Prostate gland (tissue), 2 donors: ENCODE measurements around the gene TMEM235. TPM values are rescaled to one million over a fixed set of nuclear protein-coding genes. Genes with fewer than 3 reads are reported as not detected.

Experiments
- DNase-seq: peaks from one replicate; pipeline ENCODE4 v3.0.0-alpha.2; 2019; ENCODE audit warnings: low spot score
- H3K27ac ChIP-seq, 2 donors: fragments of 200-600 bp; sonication (generic); 2 replicates each; pipeline ENCODE4 v1.5.1; 2017 to 2019
- H3K27me3 ChIP-seq: fragments of 200-600 bp; sonication (generic); replicated peaks from 2 replicates; pipeline ENCODE4 v1.5.1; 2019; ENCODE audit not compliant: insufficient read depth
- H3K36me3 ChIP-seq, 2 donors: fragments of 200-600 bp; sonication (generic); 1 replicate in 1 of 2; 2 replicates in 1 of 2; pipeline versions ENCODE4 v1.5.1 to v1.8.1; 2017 to 2019
- H3K4me1 ChIP-seq: fragments of 200-600 bp; sonication (generic); replicated peaks from 2 replicates; pipeline ENCODE4 v1.5.1; 2019
- H3K4me3 ChIP-seq, 2 donors: fragments of 200-600 bp; sonication (generic); 2 replicates each; pipeline ENCODE4 v1.5.1; 2017 to 2019
- H3K9me3 ChIP-seq: fragments of 200-600 bp; sonication (generic); 2 replicates; pipeline ENCODE4 v1.5.1; 2017
- CTCF ChIP-seq, 4 experiments: fragments of 200-600 bp in 2 of 4; fragments of 450-650 bp in 2 of 4; sonication (generic) in 2 of 4; IDR thresholded peaks; 1 replicate in 3 of 4; 2 replicates in 1 of 4; pipeline ENCODE4 v1.5.1; 2016 to 2019; ENCODE audit warnings: antibody characterized with exemption in 4 of 4, mild to moderate bottlenecking in 2 of 4, moderate library complexity in 2 of 4
- POLR2A ChIP-seq: fragments of 450-650 bp; IDR thresholded peaks from one replicate; pipeline ENCODE4 v1.6.1; 2016; ENCODE audit warnings: antibody characterized with exemption, mild to moderate bottlenecking
- POLR2AphosphoS5 ChIP-seq: sonication (generic); formaldehyde crosslinking; IDR thresholded peaks from one replicate; pipeline ENCODE4 v1.6.1; 2017; ENCODE audit warnings: antibody characterized with exemption
- WGBS: methylation state at CpG from one replicate; pipeline ENCODE4 v1.1.5; 2018; 5-methylcytosine and 5-hydroxymethylcytosine counted together
- intact Hi-C: fragments of 100-400 bp; cut with DNase I; formaldehyde crosslinking; loops from one replicate; pipeline ENCODE4 v1.14.2; 2022
- total RNA-seq, 2 donors: library from RNA; depleted of rRNA; stranded (reverse); fragments of >200 nt; gene quantifications; one replicate each; pipeline ENCODE4 v1.1.0, GENCODE V29; 2016

The TMEM235 gene
- total RNA-seq, 2 donors from 2014 or later, result not detected

- 86% methylated on average over 12 of the region's 13 CpGs for WGBS
- intact Hi-C loops, result no loop called here
- DNase-seq, result no peak
- H3K4me3 ChIP-seq, result no peak overlapping the region
- H3K36me3 ChIP-seq, result no peaks in the 10 kb centered on the region
- H3K27ac ChIP-seq, result no peak overlapping the region
- H3K27me3 ChIP-seq, result no peaks in the 10 kb centered on the region
- H3K9me3 ChIP-seq, result no peaks in the 10 kb centered on the region
- no peaks in the 10 kb centered on the region for H3K4me1 ChIP-seq
- TF ChIP-seq POLR2AphosphoS5 (no peak), CTCF (IDR thresholded peaks at IDR 0.05) (no peak), POLR2A (no peak)
Measured at GRCh38 chr17:78241277-78242023, 10.0 kb downstream of the TMEM235 start.

GRCh38 chr17:78242024-78242742 lies 10.8 kb downstream of the TMEM235 start:
- Histone ChIP-seq H3K4me1 (no peaks in the 10 kb centered on the region), H3K9me3 (no peaks in the 10 kb centered on the region), H3K4me3 (no peak overlapping the region), H3K27ac (no peak overlapping the region), H3K36me3 (no peaks in the 10 kb centered on the region), H3K27me3 (no peaks in the 10 kb centered on the region)
- DNase-seq, result no peak
- intact Hi-C loops, result no loop called here
- TF ChIP-seq POLR2A, result no peak
- TF ChIP-seq POLR2AphosphoS5, result no peak
- TF ChIP-seq CTCF (IDR thresholded peaks at IDR 0.05), result no peak
- WGBS, result 86% methylated on average over 21 of the region's 21 CpGs

- H3K27me3 ChIP-seq, result no peaks in the 10 kb centered on the region
- H3K27ac ChIP-seq, result no peak overlapping the region
- H3K36me3 ChIP-seq, result no peaks in the 10 kb centered on the region
- 70% methylated on average over 8 of the region's 8 CpGs for WGBS
- DNase-seq, result no peak
- H3K4me3 ChIP-seq, result no peak overlapping the region
- no peaks in the 10 kb centered on the region for H3K4me1 ChIP-seq
- no peaks in the 10 kb centered on the region for H3K9me3 ChIP-seq
- intact Hi-C loops, result no loop called here
- TF ChIP-seq CTCF (IDR thresholded peaks at IDR 0.05) (no peak), POLR2AphosphoS5 (no peak), POLR2A (no peak)
Measured at GRCh38 chr17:78247304-78247703, 15.9 kb downstream of the TMEM235 start.

GRCh38 chr17:78248051-78248914 lies 16.9 kb downstream of the TMEM235 start:
- Histone ChIP-seq H3K27me3 (no peaks in the 10 kb centered on the region), H3K4me1 (no peaks in the 10 kb centered on the region), H3K36me3 (no peaks in the 10 kb centered on the region), H3K4me3 (no peak overlapping the region), H3K27ac (no peak overlapping the region), H3K9me3 (no peaks in the 10 kb centered on the region)
- intact Hi-C loops, result no loop called here
- no peak for DNase-seq
- 90% methylated on average over 30 of the region's 30 CpGs for WGBS
- TF ChIP-seq CTCF (IDR thresholded peaks at IDR 0.05), result no peak
- no peak for TF ChIP-seq POLR2AphosphoS5
- TF ChIP-seq POLR2A, result no peak
